LoVo (cell line): ENCODE measurements around the gene SLC4A8.
A peak's percentile ranks its signal among the peaks of the same experiment; 100 is the strongest.

Experiments used
- DNase-seq: peaks from one replicate; pipeline ENCODE4 v3.0.0-alpha.2; 2016; ENCODE audit warnings: low spot score

Gene SLC4A8

DNA sequence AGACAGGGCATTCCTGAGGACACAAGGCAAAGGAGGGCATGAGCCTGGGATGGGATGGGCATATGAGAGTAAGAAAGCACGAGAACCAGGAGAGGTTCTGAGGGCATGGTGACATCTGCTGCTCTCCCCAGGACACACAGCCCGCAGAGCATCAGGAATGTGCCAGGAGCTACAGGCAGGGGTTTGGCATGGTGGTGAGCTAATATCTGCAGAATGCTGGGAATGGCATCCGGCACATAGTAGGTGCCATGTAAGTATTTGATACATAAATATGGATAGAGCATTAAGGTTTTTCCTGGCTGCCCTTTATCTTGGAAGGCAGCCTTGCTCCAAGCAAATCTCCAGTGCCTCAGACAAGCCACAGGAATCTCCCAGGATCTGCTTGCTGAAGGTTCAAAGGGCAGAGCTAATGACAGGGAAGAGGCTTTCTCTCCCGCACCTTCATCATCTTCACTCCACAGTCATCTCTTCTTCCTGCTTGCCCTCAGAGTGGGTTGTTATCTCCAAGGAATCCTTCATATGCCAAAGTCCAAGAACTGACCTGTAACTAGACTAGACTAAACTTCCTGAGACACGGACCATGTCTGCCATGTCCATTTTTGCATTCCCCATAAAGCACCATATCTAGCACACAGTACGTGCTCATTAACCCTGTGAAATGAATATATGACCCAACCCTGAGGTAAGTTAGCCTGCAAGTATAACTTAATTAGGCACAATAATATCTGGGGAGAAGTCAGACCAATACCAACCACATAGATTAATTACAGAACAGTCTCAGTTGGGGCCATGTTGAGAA is 104.4 kb downstream of the SLC4A8 start:
- peak; percentile 24 for DNase-seq

DNA sequence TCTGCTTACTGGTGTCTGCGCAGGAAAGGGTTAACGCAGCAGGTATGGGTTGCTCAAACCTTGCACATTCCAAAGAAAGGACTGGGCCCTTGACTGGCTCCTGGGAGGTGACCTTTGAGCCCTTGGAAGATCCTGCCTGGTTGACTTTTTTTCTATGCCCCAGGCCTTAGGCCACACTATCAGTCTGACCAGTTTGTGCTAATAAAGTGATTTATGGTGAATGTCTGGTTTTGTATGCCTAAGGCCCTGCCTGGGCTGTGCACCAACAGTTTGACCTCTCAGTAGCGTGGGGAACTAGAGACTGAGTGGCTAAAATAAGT is 105.0 kb downstream of the SLC4A8 start:
- peak; percentile 59 for DNase-seq

GRCh38 chr12:51530208-51530607 is 105.6 kb downstream of the SLC4A8 start:
- DNase-seq: no peak

DNA sequence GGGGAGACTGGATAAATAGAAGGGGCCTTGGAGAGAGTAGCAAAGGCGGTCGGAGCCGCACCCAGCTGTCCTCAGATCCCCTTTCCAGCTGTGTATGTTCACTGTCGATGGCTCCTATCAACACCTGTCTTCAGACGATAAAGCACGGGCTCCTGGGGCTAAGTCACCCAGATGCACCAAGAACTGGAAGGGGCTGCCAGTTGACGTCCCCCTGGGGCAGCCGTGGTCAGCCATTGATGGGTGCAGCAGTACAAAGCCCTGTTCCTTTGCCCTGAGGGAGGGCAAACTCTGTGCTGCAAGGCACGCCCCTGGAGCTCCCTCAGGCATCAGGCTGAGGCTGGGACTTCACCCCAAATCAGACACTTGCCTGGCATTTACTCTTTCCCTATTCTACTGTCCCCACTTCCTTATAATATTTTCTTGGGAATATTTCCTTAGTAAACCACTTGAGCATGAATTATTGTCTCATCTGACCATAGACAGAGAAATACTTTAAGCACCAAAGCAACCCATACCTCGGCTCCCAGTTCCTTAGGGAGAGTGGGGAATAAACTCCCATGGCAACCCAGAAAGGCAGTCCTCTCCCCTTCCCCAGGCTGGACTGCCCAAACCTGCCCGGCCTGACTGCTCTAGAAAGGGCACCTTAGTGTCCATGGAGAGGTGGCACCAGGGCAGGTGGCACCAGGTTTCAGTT is 106.8 kb downstream of the SLC4A8 start:
- no peak for DNase-seq

DNA sequence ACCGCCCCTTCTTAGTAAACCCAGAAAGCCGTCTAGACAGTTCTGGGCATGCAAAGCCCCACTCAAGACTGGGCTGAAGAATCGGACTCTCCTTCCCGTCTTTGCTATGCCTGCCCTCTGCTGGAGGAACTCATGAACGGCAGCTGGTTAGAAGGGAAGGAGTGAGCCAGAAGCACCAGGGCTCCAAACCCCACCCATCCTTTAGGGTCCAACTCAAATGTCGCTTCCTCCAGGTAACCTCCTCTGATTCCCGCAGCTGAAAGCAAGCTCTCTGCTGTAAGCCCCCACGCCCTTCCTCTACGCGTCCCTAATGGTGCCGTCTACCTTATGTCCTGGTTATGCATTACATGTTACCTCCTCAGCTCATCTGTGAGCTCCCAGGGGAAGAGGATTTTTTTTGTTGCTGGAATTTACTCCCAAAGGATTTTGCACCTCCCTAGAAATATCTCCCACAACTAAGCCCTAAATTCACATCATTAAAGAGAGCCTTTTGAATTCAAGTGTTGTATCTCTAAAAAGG is 107.4 kb downstream of the SLC4A8 start:
- DNase-seq: peak; percentile 79

DNA sequence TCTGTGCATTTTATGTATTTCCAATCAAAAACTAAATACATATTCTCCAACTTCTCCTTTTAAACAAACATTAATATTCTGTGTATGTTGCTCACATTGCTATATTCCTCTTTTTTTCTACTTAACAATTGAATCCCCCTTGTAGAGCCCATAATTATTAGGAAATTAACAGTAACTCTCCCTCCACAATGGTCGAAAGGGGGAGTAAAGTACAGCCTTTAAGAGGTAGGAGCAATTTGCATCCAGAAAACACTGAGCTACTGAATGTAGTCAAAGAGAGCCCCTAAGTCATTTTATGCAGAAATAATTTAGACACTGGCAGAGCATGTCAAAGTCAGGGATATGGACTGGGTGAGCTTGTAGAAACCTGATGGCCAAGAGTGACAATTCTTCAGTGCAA is 109.2 kb downstream of the SLC4A8 start:
- no peak for DNase-seq

DNA sequence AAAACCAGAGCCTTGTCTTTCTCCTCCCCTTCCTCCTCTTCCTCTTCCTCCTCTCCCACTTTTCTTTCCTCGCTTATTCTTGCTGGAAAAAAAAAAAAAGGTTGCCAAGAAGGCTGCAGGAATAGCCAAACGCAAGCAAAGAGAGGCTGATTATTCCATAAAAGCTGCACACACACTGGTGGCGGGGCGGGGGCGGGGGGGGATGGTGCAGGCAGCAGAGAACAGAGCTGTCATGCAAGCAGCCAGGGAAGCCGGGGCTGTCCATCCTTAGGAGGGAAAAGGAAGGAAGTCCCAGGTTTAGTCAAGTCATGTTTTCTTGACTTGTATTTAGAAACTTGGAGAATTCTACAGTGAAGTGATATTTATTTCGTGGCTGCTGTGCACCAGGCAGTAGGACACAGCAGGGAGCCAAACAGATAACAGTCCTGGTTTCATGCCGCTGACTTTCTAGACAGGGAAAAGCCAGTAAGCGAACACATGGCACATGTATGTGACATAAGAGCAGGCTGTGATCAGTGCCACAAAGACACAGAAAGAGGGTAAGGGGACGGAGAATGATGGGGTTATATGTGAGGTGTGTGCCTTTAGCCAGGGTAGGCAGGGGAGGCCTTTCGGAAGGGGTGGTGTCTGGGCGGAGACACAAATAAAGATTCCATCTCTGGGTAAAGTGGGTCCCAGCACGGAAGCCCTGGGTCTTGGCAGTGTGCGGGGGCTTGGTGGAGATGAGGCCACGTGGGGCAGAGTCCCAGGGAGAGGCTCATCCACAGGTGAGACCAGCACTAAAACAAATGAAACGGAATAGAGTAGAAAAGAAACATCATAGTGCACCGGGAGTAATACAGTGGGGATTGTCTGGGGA is 109.8 kb downstream of the SLC4A8 start:
- DNase-seq: no peak

GRCh38 chr12:51536159-51536558 is 111.5 kb downstream of the SLC4A8 start:
- DNase-seq: no peak

DNA sequence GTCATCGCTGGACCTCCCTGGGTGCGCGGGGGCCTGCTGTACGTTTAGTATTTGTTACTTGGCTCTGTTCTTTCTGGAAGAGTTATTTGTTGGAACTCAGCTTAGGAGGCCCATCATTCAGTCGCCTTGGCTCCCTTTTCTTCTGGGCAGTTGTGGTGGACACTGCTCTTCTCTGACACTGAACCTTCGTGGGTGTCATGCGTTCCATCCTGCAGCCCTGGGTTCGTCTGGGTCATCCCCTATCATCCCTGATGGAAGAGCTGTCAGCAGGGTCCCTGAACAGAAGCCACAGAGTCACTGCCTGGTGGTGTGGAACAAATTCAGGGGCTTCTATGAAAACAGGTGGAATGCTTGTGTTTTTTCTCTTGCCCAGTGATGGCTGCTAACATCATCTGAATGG is 113.5 kb downstream of the SLC4A8 start:
- no peak for DNase-seq

GRCh38 chr12:51538599-51538998 is 114.0 kb downstream of the SLC4A8 start:
- DNase-seq: no peak

DNA sequence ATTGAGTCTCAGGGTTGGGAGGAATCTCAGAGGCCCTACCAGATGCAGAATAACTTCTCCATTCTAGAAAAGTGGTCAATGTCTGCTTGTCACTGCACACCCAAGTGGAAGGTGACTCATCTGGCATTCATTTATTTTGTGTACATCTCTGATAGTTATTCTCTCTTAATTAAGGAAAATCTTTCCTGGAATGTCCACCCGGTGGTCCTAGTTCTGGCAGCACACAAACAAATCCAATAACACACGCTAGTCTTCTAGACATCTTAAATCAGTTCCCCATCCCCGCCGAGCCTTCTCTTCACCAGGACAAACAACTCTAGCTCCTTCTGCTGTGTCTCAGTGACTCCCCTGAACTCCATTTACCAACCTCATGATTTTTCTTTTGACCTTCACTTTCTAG is 116.4 kb downstream of the SLC4A8 start:
- DNase-seq: no peak

- no peak for DNase-seq
These were observed 121.5 kb downstream of the SLC4A8 start for GRCh38 chr12:51546097-51546496.

DNA sequence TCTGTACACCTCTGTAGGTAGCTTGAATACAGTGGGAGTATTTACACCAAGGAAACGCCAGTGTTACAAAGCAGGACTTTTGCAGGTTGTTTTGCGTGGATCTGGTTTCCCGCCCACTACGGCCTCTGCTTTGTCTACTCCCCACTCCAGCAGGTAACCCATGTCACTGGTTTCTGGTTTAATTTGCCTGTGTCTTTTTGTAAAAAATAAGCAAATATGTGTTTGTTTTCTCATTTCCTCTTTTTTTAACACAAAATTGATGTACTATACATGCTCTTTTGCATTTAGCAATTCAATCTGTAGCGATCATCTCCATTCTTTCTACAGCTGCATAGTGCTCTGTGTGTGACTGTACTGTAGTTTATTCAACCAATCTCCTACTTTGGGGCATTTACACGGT is 123.0 kb downstream of the SLC4A8 start:
- DNase-seq: no peak

DNA sequence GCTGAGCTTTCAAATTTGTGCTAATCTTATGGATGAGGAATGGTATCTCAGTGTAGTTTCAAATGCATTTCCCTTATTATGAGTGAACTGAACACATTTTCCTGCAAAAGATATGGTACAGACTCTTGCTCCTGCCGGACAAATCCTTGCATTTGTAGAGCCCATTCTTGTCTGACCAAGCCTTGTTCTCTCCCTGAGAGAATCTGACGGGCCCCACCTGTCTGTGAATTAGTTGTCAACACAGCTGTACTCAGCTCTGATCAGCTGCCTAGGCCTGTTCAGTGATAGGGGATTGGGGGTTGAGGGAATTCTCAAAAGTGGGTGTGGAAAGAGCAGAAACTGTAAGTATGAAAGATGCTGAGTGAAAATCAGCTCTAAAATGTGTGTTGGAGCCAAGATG is 123.6 kb downstream of the SLC4A8 start:
- no peak for DNase-seq

DNA sequence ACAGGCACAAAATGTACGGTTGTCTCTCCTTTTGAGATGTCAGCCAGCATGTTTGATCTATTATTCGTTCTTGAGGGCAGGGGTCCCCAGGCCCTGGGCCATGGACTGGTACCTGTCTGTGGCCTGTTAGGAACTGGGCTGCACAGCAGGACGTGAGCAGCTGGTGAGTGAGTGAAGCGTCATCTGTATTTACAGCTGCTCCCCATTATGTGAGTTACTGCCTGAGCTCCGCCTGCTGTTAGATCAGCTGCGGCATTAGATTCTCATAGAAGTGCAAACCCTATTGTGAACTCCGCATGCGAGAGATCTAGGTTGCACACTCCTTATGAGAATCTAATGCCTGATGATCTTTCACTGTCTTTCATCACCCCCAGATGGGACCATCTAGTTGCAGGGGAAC is 125.0 kb downstream of the SLC4A8 start:
- DNase-seq: no peak
